HUES48 (cell line): Measurements from ENCODE around the gene ARPC5L.
"Not testable (repeated sequence)": the region's sequence is repeated elsewhere in the genome, so short reads cannot be mapped to it uniquely, and the experiment has no call there.

ENCODE experiments used
- H3K27ac ChIP-seq: one replicate; pipeline ENCODE4 v1.7.0; 2013; ENCODE audit warnings: low read depth, low read length, inconsistent platforms
- H3K27me3 ChIP-seq: 2 replicates; pipeline ENCODE4 v1.6.1; 2013; ENCODE audit warnings: mild to moderate bottlenecking, low read length; ENCODE audit not compliant: control insufficient read depth, insufficient read depth
- H3K36me3 ChIP-seq: 2 replicates; pipeline ENCODE4 v1.6.1; 2013; ENCODE audit warnings: low read length; ENCODE audit not compliant: control insufficient read depth, insufficient read depth
- H3K4me1 ChIP-seq: 2 replicates; pipeline ENCODE4 v1.6.1; 2013; ENCODE audit warnings: mild to moderate bottlenecking, low read length; ENCODE audit not compliant: control insufficient read depth, insufficient read depth
- H3K4me3 ChIP-seq: 2 replicates; pipeline ENCODE4 v1.5.1; 2013; ENCODE audit warnings: mild to moderate bottlenecking, low read depth, low read length
- H3K9ac ChIP-seq: 2 replicates; pipeline ENCODE4 v1.6.1; 2013; ENCODE audit warnings: mild to moderate bottlenecking, low read depth, low read length, moderate library complexity
- H3K9me3 ChIP-seq: 2 replicates; pipeline ENCODE4 v1.6.1; 2013; ENCODE audit warnings: low read length; ENCODE audit not compliant: control insufficient read depth, insufficient read depth

The ARPC5L gene

DNA sequence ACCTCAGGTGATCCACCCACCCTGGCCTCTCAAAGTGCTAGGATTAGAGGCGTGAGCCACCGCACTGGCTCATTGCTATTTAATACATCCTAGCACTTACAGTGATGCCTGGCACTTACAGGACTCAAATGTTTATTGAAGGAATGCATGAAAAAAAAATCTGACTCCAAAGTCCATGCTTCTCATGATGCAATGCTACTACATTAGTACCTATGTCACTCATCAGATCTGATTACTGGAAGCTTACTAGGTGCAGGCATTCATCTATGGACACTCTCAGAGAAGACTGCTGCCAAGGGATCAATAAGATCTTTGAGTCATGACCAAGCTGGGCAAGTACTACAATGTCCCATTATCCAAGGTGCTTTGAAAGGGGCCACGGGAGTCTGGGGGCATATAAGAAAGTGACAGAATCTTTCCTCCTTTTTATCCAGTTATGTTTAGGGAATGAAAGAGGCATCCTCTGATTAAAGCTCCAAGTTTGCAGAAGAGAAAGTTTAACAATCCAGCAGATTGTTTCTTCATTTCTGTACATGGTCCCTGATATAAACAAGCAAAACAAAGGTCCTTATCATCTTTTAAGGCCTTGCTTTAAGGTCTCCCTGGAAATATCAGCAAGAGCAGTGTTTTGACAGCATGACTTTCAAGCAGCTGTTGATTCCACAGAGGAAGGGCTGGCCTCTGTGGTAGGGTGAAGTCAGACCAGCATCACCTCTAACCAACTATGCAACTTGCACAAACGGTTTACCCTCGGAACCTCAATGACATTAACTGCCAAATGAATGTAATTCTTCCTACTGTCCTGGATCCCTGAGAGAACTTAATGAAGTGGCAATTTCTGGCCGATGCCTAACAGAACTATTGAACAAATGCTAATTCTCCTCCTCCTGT, 35.9 kb downstream of the ARPC5L start:
- Histone ChIP-seq H3K27ac (no peak overlapping the region), H3K27me3 (no peaks in the 10 kb centered on the region), H3K4me3 (no peak overlapping the region), H3K9ac (no peak overlapping the region), H3K36me3 (peaks cover 22% of the 10 kb centered on the region; the same call in 1 of the 2 replicates), H3K9me3 (no peaks in the 10 kb centered on the region), H3K4me1 (no peaks in the 10 kb centered on the region)

DNA sequence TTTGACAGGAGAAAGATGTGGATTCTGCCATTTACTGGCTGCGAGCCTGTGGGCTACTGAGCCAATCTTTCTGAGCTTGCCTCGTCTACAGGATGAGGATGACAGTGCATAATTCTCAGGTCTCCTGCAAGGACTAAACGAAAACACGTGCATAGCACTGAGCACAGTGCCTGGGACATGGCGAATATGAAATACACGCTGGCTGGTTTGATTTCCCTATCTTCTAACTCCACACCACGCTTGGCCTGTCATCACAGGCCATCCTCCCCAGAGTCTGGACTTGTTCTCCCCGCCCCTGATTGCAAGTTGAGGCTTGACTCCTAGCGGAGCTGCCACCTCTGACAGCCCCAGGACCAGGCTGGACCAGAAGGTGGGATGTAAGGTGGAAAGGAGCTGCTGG, 37.9 kb downstream of the ARPC5L start:
- no peak overlapping the region for H3K27ac ChIP-seq
- H3K9ac ChIP-seq: no peak overlapping the region

DNA sequence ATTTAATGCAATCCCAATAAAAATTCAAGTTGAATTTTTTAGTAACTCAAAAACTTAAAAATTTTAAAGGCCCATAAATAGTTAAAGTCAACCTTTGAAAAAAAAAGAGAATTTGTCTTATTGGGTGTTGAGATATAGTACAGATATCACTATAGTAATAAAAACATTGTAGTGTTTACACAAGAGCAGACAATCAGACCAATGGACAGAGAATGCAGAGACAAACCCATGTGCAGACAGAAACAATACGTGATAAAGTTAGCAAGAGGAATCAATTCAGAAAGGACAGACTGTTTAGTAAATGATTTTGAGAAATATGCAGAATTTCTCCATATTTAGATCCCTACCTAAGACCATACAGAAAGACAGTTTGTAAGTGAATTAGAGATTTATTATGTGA, 45.0 kb downstream of the ARPC5L start:
- no peaks in the 10 kb centered on the region for H3K9me3 ChIP-seq
- no peaks in the 10 kb centered on the region for H3K27me3 ChIP-seq
- H3K36me3 ChIP-seq: peaks cover 6% of the 10 kb centered on the region; the same call in 1 of the 2 replicates
- H3K4me1 ChIP-seq: no peaks in the 10 kb centered on the region
- H3K27ac ChIP-seq: no peak overlapping the region
- H3K4me3 ChIP-seq: no peak overlapping the region
- H3K9ac ChIP-seq: no peak overlapping the region

More for the DNA sequence above, 37.9 kb downstream of the ARPC5L start:
- Histone ChIP-seq H3K27me3 (no peaks in the 10 kb centered on the region), H3K9me3 (no peaks in the 10 kb centered on the region), H3K4me1 (no peaks in the 10 kb centered on the region), H3K36me3 (peaks cover 16% of the 10 kb centered on the region; the same call in 1 of the 2 replicates), H3K4me3 (no peak overlapping the region)

DNA sequence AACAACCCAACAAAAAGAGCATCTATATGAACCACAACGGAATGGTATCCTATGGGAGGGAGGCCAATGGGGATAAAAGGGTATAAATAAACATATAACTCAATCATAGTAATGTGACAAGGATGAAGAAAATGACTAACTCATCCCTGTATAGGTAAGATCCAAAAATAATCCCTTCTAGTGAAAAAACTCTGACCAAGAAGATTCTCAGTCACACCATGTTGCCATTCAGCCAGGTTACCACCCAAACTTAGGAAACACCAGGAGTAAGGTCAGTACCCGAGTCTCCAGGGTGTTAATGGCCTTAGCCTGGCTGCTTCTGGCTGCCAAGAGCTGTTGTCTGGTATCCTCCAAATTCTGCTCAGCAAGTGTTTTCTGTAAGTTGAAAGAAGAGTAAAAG, 46.2 kb downstream of the ARPC5L start:
- H3K9ac ChIP-seq: no peak overlapping the region
- no peaks in the 10 kb centered on the region for H3K4me1 ChIP-seq
- no peak overlapping the region for H3K4me3 ChIP-seq
- peaks cover 6% of the 10 kb centered on the region; the same call in 1 of the 2 replicates for H3K36me3 ChIP-seq
- no peaks in the 10 kb centered on the region for H3K9me3 ChIP-seq
- H3K27ac ChIP-seq: no peak overlapping the region
- no peaks in the 10 kb centered on the region for H3K27me3 ChIP-seq

DNA sequence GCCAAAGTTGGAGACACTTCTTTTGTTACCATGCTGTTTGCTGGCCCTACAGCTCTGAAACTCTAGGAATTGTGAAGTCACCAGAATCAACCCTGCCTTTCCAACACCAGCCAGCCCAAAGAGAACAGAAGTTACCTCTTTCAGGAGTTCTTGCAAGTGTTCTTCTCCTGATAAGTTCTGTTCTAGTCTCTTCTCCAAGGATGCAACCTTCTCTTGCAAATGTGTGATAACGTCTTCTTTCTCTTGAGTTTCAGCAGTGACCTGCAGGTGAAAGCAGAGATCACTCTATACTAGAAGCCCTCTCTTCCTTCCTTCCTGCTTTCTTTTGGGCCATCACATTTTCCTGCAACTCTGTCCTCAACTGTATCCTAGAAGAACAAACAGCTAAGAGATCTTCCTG, 49.8 kb downstream of the ARPC5L start:
- H3K27me3 ChIP-seq: no peaks in the 10 kb centered on the region
- no peaks in the 10 kb centered on the region for H3K9me3 ChIP-seq
- H3K4me3 ChIP-seq: no peak overlapping the region
- H3K36me3 ChIP-seq: peaks cover 6% of the 10 kb centered on the region; the same call in 1 of the 2 replicates
- no peak overlapping the region for H3K27ac ChIP-seq
- H3K9ac ChIP-seq: no peak overlapping the region
- no peaks in the 10 kb centered on the region for H3K4me1 ChIP-seq

DNA sequence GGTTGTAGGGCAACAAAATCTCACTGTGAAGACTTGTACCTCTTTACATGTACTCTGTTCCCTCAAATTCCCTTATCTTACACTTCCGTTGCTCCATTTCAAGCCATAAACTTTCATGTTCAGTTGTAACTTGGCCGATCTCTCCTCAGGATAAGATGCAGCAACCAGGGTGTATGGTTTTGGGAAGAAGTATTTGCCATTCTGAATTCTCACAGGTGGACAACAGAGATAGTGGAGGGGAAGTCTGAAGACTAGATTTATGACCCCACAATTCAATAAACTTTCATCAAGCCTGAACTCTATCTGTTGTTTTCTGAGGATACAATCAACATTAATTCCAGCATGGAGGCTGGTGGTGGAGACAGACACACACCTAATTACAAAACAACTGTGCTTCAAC, 51.4 kb downstream of the ARPC5L start:
- H3K9ac ChIP-seq: no peak overlapping the region
- no peaks in the 10 kb centered on the region for H3K9me3 ChIP-seq
- H3K4me3 ChIP-seq: no peak overlapping the region
- H3K27ac ChIP-seq: no peak overlapping the region
- H3K4me1 ChIP-seq: no peaks in the 10 kb centered on the region
- no peaks in the 10 kb centered on the region for H3K27me3 ChIP-seq
- H3K36me3 ChIP-seq: peaks cover 6% of the 10 kb centered on the region; the same call in 1 of the 2 replicates

DNA sequence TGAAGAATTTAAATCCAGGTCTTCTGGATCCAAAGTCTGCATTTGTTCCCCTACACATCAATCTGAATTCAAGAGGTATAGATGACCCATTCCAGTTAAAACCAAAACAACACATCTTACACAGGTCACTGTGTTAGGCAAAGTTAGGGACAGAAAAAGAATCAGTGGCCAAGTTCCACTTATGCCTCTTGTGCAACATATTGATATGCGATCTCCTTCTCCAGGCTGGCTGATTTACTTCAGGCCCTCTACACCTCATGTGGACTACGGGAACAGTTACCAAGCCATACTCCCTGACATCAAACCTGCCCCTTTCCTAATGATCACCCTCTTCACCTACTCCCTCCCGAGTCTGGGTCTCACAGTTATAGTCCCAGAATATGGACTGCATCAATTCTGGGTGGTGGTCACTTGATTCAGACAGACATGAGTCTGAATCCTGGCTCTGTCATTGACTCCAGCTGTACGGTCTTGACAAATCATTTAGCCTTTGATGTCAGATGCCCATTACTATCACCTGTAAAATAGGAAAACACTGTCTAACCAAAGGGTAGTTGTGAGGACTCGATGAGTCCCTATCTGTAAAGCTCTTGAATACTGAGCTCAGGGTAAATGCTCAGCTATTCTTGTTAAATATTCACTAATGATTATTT, 52.9 kb downstream of the ARPC5L start:
- H3K27me3 ChIP-seq: no peaks in the 10 kb centered on the region
- H3K36me3 ChIP-seq: peaks cover 14% of the 10 kb centered on the region; the same call in 1 of the 2 replicates
- no peak overlapping the region for H3K9ac ChIP-seq

DNA sequence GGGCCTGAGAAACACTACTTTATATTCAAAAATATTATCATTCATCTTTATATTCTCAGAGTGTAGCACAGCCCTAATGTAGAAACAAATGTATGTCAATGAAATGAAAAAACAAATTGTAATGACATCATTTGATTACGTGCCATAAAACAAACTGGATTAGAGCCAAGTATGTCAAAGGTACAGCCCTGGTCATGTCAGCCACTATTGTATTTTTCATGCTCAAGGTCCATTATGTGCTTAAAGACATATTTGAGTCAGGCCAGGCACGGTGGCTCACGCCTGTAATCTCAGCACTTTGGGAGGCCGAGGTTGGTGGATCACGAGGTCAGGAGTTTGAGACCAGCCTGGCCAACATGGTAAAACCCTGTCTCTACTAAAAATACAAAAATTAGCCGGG, 58.5 kb downstream of the ARPC5L start:
- not testable (repeated sequence) for H3K9me3 ChIP-seq, H3K27me3 ChIP-seq, H3K4me3 ChIP-seq, H3K27ac ChIP-seq, H3K4me1 ChIP-seq, H3K9ac ChIP-seq
- H3K36me3 ChIP-seq: peaks cover 24% of the 10 kb centered on the region

More for the DNA sequence above, 52.9 kb downstream of the ARPC5L start:
- Histone ChIP-seq H3K9me3 (no peaks in the 10 kb centered on the region), H3K27ac (no peak overlapping the region), H3K4me3 (no peak overlapping the region), H3K4me1 (no peaks in the 10 kb centered on the region)
